ENCODE data around the gene TENM4. TPM values are rescaled to one million over a fixed set of nuclear protein-coding genes. Genes with fewer than 3 reads are reported as not detected.

Gene TENM4
- total and polyA plus RNA-seq, 2 of the 13 experiments (the other 11 are each of a cell fraction or from before 2014, with no cell fraction given): not detected

DNA sequence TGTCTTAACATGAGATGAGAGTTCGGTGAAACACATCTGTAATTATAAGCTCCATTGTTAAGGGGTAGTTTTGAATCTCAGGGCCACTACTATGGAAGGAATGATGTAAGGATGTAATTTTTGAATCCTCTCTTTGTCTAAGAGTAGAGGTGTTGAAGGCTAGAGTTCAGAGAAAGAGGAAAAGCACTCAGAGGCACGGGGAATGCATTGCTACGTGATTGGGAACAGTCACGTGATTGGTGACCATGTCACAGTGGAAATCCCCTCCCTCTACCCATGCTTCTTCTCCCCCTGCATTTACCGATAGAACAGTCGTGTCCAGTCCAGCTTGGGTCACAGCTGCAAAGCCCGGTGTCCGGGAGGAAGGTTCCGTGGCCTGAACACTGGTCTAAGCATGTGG lies 635.8 kb downstream of the TENM4 start:
- H3K9ac ChIP-seq (ENCODE audit: insufficient read depth, low read depth, low read length): no peak overlapping the region
- no peak for DNase-seq (ENCODE audit: low spot score)
- no peaks in the 10 kb centered on the region for H3K9me3 ChIP-seq (ENCODE audit: low read length)
- BruUV-seq (replicated peaks): no TSS peak
- 40% methylated on average over 8 of the region's 9 CpGs for WGBS (ENCODE audit: low lambda C conversion rate)
- CTCF ChIA-PET (ENCODE audit: low intra/inter-chr PET ratio, low total read pairs): no interaction called here
- H4K20me1 ChIP-seq (ENCODE audit: insufficient read depth, low read length): no peaks in the 10 kb centered on the region
- no peak overlapping the region for H2AFZ ChIP-seq (ENCODE audit: low read length)
- in situ Hi-C loops (cut with HindIII; ENCODE audit: extremely low pct_ligation_motif_present, low pct_unique_long_range_greater_than_20kb): no loop called here
- H3K4me3 ChIP-seq (replicated peaks in 1 of 3; ENCODE audit: insufficient read depth in 1 of 3, low read depth in 2 of 3, low read length in 3 of 3): no peak overlapping the region
- H3K4me1 ChIP-seq (ENCODE audit: insufficient read depth, low read length): no peaks in the 10 kb centered on the region
- no peaks in the 10 kb centered on the region for H3K79me2 ChIP-seq (ENCODE audit: insufficient read depth, low read length)
- POLR2A ChIA-PET: no interaction called here
- H3K4me2 ChIP-seq (ENCODE audit: low read depth, low read length): no peak overlapping the region
- no peak for FAIRE-seq
- ATAC-seq: no peak
- intact Hi-C loops (cut with micrococcal nuclease; ENCODE audit: unreplicated experiment): no loop called here
- TF ChIP-seq, protein P1, sequence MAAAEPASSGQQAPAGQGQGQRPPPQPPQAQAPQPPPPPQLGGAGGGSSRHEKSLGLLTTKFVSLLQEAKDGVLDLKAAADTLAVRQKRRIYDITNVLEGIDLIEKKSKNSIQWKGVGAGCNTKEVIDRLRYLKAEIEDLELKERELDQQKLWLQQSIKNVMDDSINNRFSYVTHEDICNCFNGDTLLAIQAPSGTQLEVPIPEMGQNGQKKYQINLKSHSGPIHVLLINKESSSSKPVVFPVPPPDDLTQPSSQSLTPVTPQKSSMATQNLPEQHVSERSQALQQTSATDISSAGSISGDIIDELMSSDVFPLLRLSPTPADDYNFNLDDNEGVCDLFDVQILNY (CRISPR knock-in tag; conservative IDR thresholded peaks at IDR 0.05): no peak
- no peak for TF ChIP-seq ZNF234 (CRISPR knock-in tag; conservative IDR thresholded peaks at IDR 0.05)
- no peak for TF ChIP-seq HIVEP1 (CRISPR knock-in tag; IDR thresholded peaks at IDR 0.05)
- no peak for TF ChIP-seq BRF2 (CRISPR knock-in tag; IDR thresholded peaks at IDR 0.05)
- TF ChIP-seq RAD51 (IDR thresholded peaks at IDR 0.05; ENCODE audit: borderline replicate concordance): peak; percentile 39; the same call in 1 of the 2 replicates
- no peak for TF ChIP-seq SRSF1 (optimal IDR thresholded peaks at IDR 0.05; ENCODE audit: low read depth, low read length)
- TF ChIP-seq ZNF7 (CRISPR knock-in tag; IDR thresholded peaks at IDR 0.05): no peak
- TF ChIP-seq CREB1 (IDR thresholded peaks at IDR 0.05): no peak
- no peak for TF ChIP-seq CREB1 (CRISPR knock-in tag; IDR thresholded peaks at IDR 0.05)
- TF ChIP-seq HNRNPK (IDR thresholded peaks at IDR 0.05; ENCODE audit: low read depth, low read length, poor library complexity, severe bottlenecking): peak; percentile 26
- no peak for TF ChIP-seq ZNF10 (CRISPR knock-in tag; IDR thresholded peaks at IDR 0.05; ENCODE audit: borderline replicate concordance, low read depth)
- no peak for TF ChIP-seq ZBTB7B (CRISPR knock-in tag; IDR thresholded peaks at IDR 0.05)
- no peak for TF ChIP-seq ZNF510 (CRISPR knock-in tag; IDR thresholded peaks at IDR 0.05; ENCODE audit: low read depth)
- TF ChIP-seq, protein P2, sequence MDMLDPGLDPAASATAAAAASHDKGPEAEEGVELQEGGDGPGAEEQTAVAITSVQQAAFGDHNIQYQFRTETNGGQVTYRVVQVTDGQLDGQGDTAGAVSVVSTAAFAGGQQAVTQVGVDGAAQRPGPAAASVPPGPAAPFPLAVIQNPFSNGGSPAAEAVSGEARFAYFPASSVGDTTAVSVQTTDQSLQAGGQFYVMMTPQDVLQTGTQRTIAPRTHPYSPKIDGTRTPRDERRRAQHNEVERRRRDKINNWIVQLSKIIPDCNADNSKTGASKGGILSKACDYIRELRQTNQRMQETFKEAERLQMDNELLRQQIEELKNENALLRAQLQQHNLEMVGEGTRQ (IDR thresholded peaks at IDR 0.05; ENCODE audit: low read depth, low read length): peak; percentile 4; the same call in 1 of the 2 replicates
- TF ChIP-seq, protein P2 (CRISPR knock-in tag; IDR thresholded peaks at IDR 0.05; ENCODE audit: borderline replicate concordance): no peak
- no peak for TF ChIP-seq ZBTB49 (CRISPR knock-in tag; IDR thresholded peaks at IDR 0.05; ENCODE audit: borderline replicate concordance)
- TF ChIP-seq PRPF4 (IDR thresholded peaks at IDR 0.05; ENCODE audit: low read depth, low read length, poor library complexity, severe bottlenecking): no peak
- TF ChIP-seq HBP1 (CRISPR knock-in tag; IDR thresholded peaks at IDR 0.05; ENCODE audit: low read depth): no peak
- no peak for TF ChIP-seq HMG20B (CRISPR knock-in tag; conservative IDR thresholded peaks at IDR 0.05)
- H3K36me3 ChIP-seq (replicated peaks in 1 of 2; ENCODE audit: control insufficient read depth in 1 of 2, insufficient read depth in 2 of 2, low read length in 2 of 2): no peaks in the 10 kb centered on the region
- no peaks in the 10 kb centered on the region; a peak in 1 of 5 replicates for H3K27me3 ChIP-seq (ENCODE audit: control insufficient read depth in 1 of 2, insufficient read depth in 2 of 2, low read length in 2 of 2)
- no peak overlapping the region for H3K27ac ChIP-seq (ENCODE audit: extremely low read length, insufficient read depth, low read length)

Data from HepG2 (cell line).